Tracheal epithelial cell (primary cell): Measurements from ENCODE around the gene RNMT. TPM values are rescaled to one million over a fixed set of nuclear protein-coding genes. Genes with fewer than 3 reads are reported as not detected.

Experiments used
- total RNA-seq: library from RNA; depleted of rRNA; stranded (reverse); fragments of >200 nt; gene quantifications from 2 replicates; pipeline ENCODE4 v1.2.1, GENCODE V29; 2014

The RNMT gene
- 33.7 and 55.4 TPM in 2 replicates for total RNA-seq

GRCh38 chr18:13726232-13726971 is at the start of gene RNMT, which contains the start of gene FAM210A:
Gene RNMT, plus strand, starts transcription at chr18:13726673. Its CDS starts 4,845 bp downstream, at chr18:13731518.
Gene FAM210A, minus strand, starts transcription at chr18:13726558. Its CDS starts 44,481 bp downstream, at chr18:13682077.

Other genes with a start within 250 kb of the RNMT start
- 42.2 and 106 TPM in 2 replicates for gene FAM210A, start 115 bp upstream of the RNMT start, total RNA-seq
- gene MC5R, start 97.5 kb downstream of the RNMT start, total RNA-seq: not detected in 2 replicates
- gene MC2R, start 188.9 kb downstream of the RNMT start, total RNA-seq: not detected in 2 replicates